ENCODE measurements around the gene JOSD2. TPM values are rescaled to one million over a fixed set of nuclear protein-coding genes. Genes with fewer than 3 reads are reported as not detected.

The JOSD2 gene
- total and polyA plus RNA-seq, 9 donors = 15.0 to 42.5 (median 24.2) TPM; not detected in 1

GRCh38 chr19:50509366-50509765, 1.6 kb downstream of the JOSD2 start:
- intact Hi-C loops (cut with DNase I) = no loop called here
- Histone ChIP-seq H3K9me3 (no peaks in the 10 kb centered on the region), H3K27ac (no peak overlapping the region), H3K4me3 (no peak overlapping the region), H3K4me1 (ENCODE audit: insufficient read depth) (peaks cover 6% of the 10 kb centered on the region), H3K36me3 (no peaks in the 10 kb centered on the region), H3K27me3 (no peaks in the 10 kb centered on the region)
- DNase-seq = no peak
- TF ChIP-seq EP300 (IDR thresholded peaks at IDR 0.05) (no peak), POLR2A (IDR thresholded peaks at IDR 0.05) (no peak), CTCF (IDR thresholded peaks at IDR 0.05) (no peak)
- 77 to 81% (median 78%) methylated on average over 11 of the region's 11 CpGs for WGBS, 3 donors

- TF ChIP-seq CTCF (IDR thresholded peaks at IDR 0.05) (no peak), POLR2A (IDR thresholded peaks at IDR 0.05) (no peak), EP300 (IDR thresholded peaks at IDR 0.05) (no peak)
- Histone ChIP-seq H3K9me3 (no peaks in the 10 kb centered on the region), H3K4me3 (no peak overlapping the region), H3K36me3 (no peaks in the 10 kb centered on the region), H3K27ac (no peak overlapping the region), H3K4me1 (ENCODE audit: insufficient read depth) (peaks cover 6% of the 10 kb centered on the region), H3K27me3 (no peaks in the 10 kb centered on the region)
- WGBS, 3 donors = 80 to 90% (median 81%) methylated on average over 3 of the region's 3 CpGs
- intact Hi-C loops (cut with DNase I) = no loop called here
- no peak for DNase-seq
These were observed 2.2 kb downstream of the JOSD2 start for GRCh38 chr19:50508843-50509190.

- DNase-seq = no peak
- WGBS, 3 donors = 89 to 92% (median 91%) methylated on average over 8 of the region's 8 CpGs
- TF ChIP-seq CTCF (IDR thresholded peaks at IDR 0.05) (no peak), EP300 (IDR thresholded peaks at IDR 0.05) (no peak), POLR2A (IDR thresholded peaks at IDR 0.05) (no peak)
- intact Hi-C loops (cut with DNase I) = no loop called here
- no peaks in the 10 kb centered on the region for H3K9me3 ChIP-seq
- no peaks in the 10 kb centered on the region for H3K36me3 ChIP-seq
- H3K4me3 ChIP-seq = no peak overlapping the region
- H3K4me1 ChIP-seq (ENCODE audit: insufficient read depth) = peaks cover 6% of the 10 kb centered on the region
- H3K27ac ChIP-seq = no peak overlapping the region
- no peaks in the 10 kb centered on the region for H3K27me3 ChIP-seq
These were observed 3.6 kb downstream of the JOSD2 start for GRCh38 chr19:50507376-50507775.

GRCh38 chr19:50506700-50507099, 4.3 kb downstream of the JOSD2 start:
- no peaks in the 10 kb centered on the region for H3K9me3 ChIP-seq
- peaks cover 6% of the 10 kb centered on the region for H3K4me1 ChIP-seq (ENCODE audit: insufficient read depth)
- no peaks in the 10 kb centered on the region for H3K27me3 ChIP-seq
- TF ChIP-seq CTCF (IDR thresholded peaks at IDR 0.05) (no peak), EP300 (IDR thresholded peaks at IDR 0.05) (no peak), POLR2A (IDR thresholded peaks at IDR 0.05) (no peak)
- 89 to 94% (median 92%) methylated on average over 10 of the region's 10 CpGs for WGBS, 3 donors
- intact Hi-C loops (cut with DNase I) = no loop called here
- DNase-seq = no peak
- H3K36me3 ChIP-seq = no peaks in the 10 kb centered on the region
- H3K27ac ChIP-seq = no peak overlapping the region
- H3K4me3 ChIP-seq = no peak overlapping the region
